ENCODE results near the gene KHK. TPM values are rescaled to one million over a fixed set of nuclear protein-coding genes. Genes with fewer than 3 reads are reported as not detected.

KHK gene
- total RNA-seq, 1 experiment from 2014 or later = 0.48 TPM

Other genes starting within 250 kb of the KHK start
- 4.5 and 5.0 TPM in 2 replicates for gene DPYSL5, start 238.6 kb upstream of the KHK start, total RNA-seq (2014; rRNA removed; shearing (Covaris generic))
- gene MAPRE3, start 116.1 kb upstream of the KHK start, total RNA-seq (2014; rRNA removed; shearing (Covaris generic)) = 2.7 and 4.0 TPM in 2 replicates
- 34.6 and 37.8 TPM in 2 replicates for gene TMEM214, start 53.8 kb upstream of the KHK start, total RNA-seq (2014; rRNA removed; shearing (Covaris generic))
- gene AGBL5, start 35.1 kb upstream of the KHK start, total RNA-seq (2014; rRNA removed; shearing (Covaris generic)) = 25.2 and 27.8 TPM in 2 replicates
- gene OST4, start 15.1 kb upstream of the KHK start, total RNA-seq (2014; rRNA removed; shearing (Covaris generic)) = 328 and 330 TPM in 2 replicates
- gene EMILIN1, start 8.2 kb upstream of the KHK start, total RNA-seq (2014; rRNA removed; shearing (Covaris generic)) = 10.8 and 30.2 TPM in 2 replicates
- 0.31 TPM in 1 of 2 replicates, not detected in the other for gene CGREF1, start 32.4 kb downstream of the KHK start, total RNA-seq (2014; rRNA removed; shearing (Covaris generic))
- gene ABHD1, start 37.0 kb downstream of the KHK start, total RNA-seq (2014; rRNA removed; shearing (Covaris generic)) = 0.12 TPM in 1 of 2 replicates, not detected in the other
- gene PREB, start 47.9 kb downstream of the KHK start, total RNA-seq (2014; rRNA removed; shearing (Covaris generic)) = 37.0 and 51.9 TPM in 2 replicates
- gene PRR30, start 52.6 kb downstream of the KHK start, total RNA-seq (2014; rRNA removed; shearing (Covaris generic)) = not detected in 2 replicates
- not detected in 2 replicates for gene TCF23, start 62.2 kb downstream of the KHK start, total RNA-seq (2014; rRNA removed; shearing (Covaris generic))
- 196 and 202 TPM in 2 replicates for gene ATRAID, start 125.3 kb downstream of the KHK start, total RNA-seq (2014; rRNA removed; shearing (Covaris generic))
- 22.6 and 26.2 TPM in 2 replicates for gene SLC5A6, start 125.5 kb downstream of the KHK start, total RNA-seq (2014; rRNA removed; shearing (Covaris generic))
- 4.7 and 6.9 TPM in 2 replicates for gene CAD, start 130.6 kb downstream of the KHK start, total RNA-seq (2014; rRNA removed; shearing (Covaris generic))
- 0.46 and 0.49 TPM in 2 replicates for gene SLC30A3, start 176.3 kb downstream of the KHK start, total RNA-seq (2014; rRNA removed; shearing (Covaris generic))
- gene DNAJC5G, start 188.7 kb downstream of the KHK start, total RNA-seq (2014; rRNA removed; shearing (Covaris generic)) = not detected in 2 replicates
- gene TRIM54, start 195.7 kb downstream of the KHK start, total RNA-seq (2014; rRNA removed; shearing (Covaris generic)) = 0.35 TPM in 1 of 2 replicates, not detected in the other
- 0.53 TPM in 1 of 2 replicates, not detected in the other for gene UCN, start 221.7 kb downstream of the KHK start, total RNA-seq (2014; rRNA removed; shearing (Covaris generic))
- 52.9 and 61.7 TPM in 2 replicates for gene MPV17, start 236.3 kb downstream of the KHK start, total RNA-seq (2014; rRNA removed; shearing (Covaris generic))